Measurements from ENCODE around the gene CSNK1G2.

The CSNK1G2 gene

GRCh38 chr19:2014731-2015607, 74.0 kb downstream of the CSNK1G2 start:
- no peak for TF ChIP-seq CTCF (IDR thresholded peaks at IDR 0.05)
- Histone ChIP-seq H3K27ac (no peak overlapping the region), H3K9me3 (ENCODE audit: control insufficient read depth, low read length) (no peaks in the 10 kb centered on the region), H3K9ac (no peak overlapping the region), H3K27me3 (ENCODE audit: control insufficient read depth, insufficient read depth, low read length) (no peaks in the 10 kb centered on the region), H3K36me3 (ENCODE audit: control insufficient read depth, insufficient read depth, low read length) (no peaks in the 10 kb centered on the region), H2AFZ (no peak overlapping the region), H3K4me1 (peaks cover 4% of the 10 kb centered on the region), H3K79me2 (peaks cover 5% of the 10 kb centered on the region), H3K4me3 (ENCODE audit: low read depth, low read length) (peak overlapping the region; percentile 49), H3K4me2 (ENCODE audit: low read length) (peak overlapping the region; percentile 71)

- Histone ChIP-seq H3K9ac (no peak within 1 kb of the TSS), H2AFZ (peak within 1 kb of the TSS; percentile 73), H3K4me1 (peaks cover 4% of the 10 kb centered on the region), H3K79me2 (peaks cover 5% of the 10 kb centered on the region), H3K9me3 (ENCODE audit: control insufficient read depth, low read length) (no peaks in the 10 kb centered on the region), H3K27ac (peak within 1 kb of the TSS; percentile 39), H3K27me3 (ENCODE audit: control insufficient read depth, insufficient read depth, low read length) (no peaks in the 10 kb centered on the region), H3K4me3 (ENCODE audit: low read depth, low read length) (peak within 1 kb of the TSS; percentile 49), H3K4me2 (ENCODE audit: low read length) (peak within 1 kb of the TSS; percentile 71), H3K36me3 (ENCODE audit: control insufficient read depth, insufficient read depth, low read length) (no peaks in the 10 kb centered on the region)
- no peak for TF ChIP-seq CTCF (IDR thresholded peaks at IDR 0.05)
Measured at GRCh38 chr19:2015608-2015950, 74.6 kb downstream of the CSNK1G2 start, which contains the start of gene BTBD2. Gene BTBD2, minus strand, starts transcription at chr19:2015714. Its CDS starts 11 bp downstream, at chr19:2015703.

- H3K9ac ChIP-seq: no peak overlapping the region
- no peaks in the 10 kb centered on the region for H3K36me3 ChIP-seq (ENCODE audit: control insufficient read depth, insufficient read depth, low read length)
- H2AFZ ChIP-seq: peak overlapping the region; percentile 73
- no peaks in the 10 kb centered on the region for H3K27me3 ChIP-seq (ENCODE audit: control insufficient read depth, insufficient read depth, low read length)
- H3K27ac ChIP-seq: peak overlapping the region; percentile 39
- H3K4me2 ChIP-seq (ENCODE audit: low read length): peak overlapping the region; percentile 25
- H3K4me1 ChIP-seq: peaks cover 4% of the 10 kb centered on the region
- no peaks in the 10 kb centered on the region for H3K9me3 ChIP-seq (ENCODE audit: control insufficient read depth, low read length)
- peak overlapping the region; percentile 23 for H3K4me3 ChIP-seq (ENCODE audit: low read depth, low read length)
- no peak for TF ChIP-seq CTCF (IDR thresholded peaks at IDR 0.05)
- H3K79me2 ChIP-seq: peaks cover 5% of the 10 kb centered on the region
Measured at GRCh38 chr19:2016041-2016807, 75.3 kb downstream of the CSNK1G2 start.

- TF ChIP-seq CTCF (IDR thresholded peaks at IDR 0.05): no peak
- H3K4me1 ChIP-seq: peaks cover 6% of the 10 kb centered on the region
Measured at GRCh38 chr19:2018752-2019151, 77.8 kb downstream of the CSNK1G2 start.

More at GRCh38 chr19:2018752-2019151, 77.8 kb downstream of the CSNK1G2 start:
- H2AFZ ChIP-seq: no peak overlapping the region
- peaks cover 3% of the 10 kb centered on the region for H3K79me2 ChIP-seq
- no peaks in the 10 kb centered on the region for H3K36me3 ChIP-seq (ENCODE audit: control insufficient read depth, insufficient read depth, low read length)
- H3K9ac ChIP-seq: no peak overlapping the region
- no peak overlapping the region for H3K4me2 ChIP-seq (ENCODE audit: low read length)
- no peak overlapping the region for H3K27ac ChIP-seq
- H3K27me3 ChIP-seq (ENCODE audit: control insufficient read depth, insufficient read depth, low read length): no peaks in the 10 kb centered on the region
- no peak overlapping the region for H3K4me3 ChIP-seq (ENCODE audit: low read depth, low read length)
- H3K9me3 ChIP-seq (ENCODE audit: control insufficient read depth, low read length): no peaks in the 10 kb centered on the region

Data from parathyroid adenoma (tissue), 2 donors.